NCI-H2171 treated with DMSO at 0.1 percent for 48 hours (cell line): ENCODE results near the gene ICE1.
"Not testable (repeated sequence)": the region's sequence is repeated elsewhere in the genome, so short reads cannot be mapped to it uniquely, and the experiment has no call there.

Experiments
- DNase-seq: peaks from one replicate; lab custom pipeline; 2025; lab: John Stamatoyannopoulos, UW

Gene ICE1

GRCh38 chr5:5404381-5404780 lies 18.1 kb upstream of the ICE1 start:
- DNase-seq, result no peak

- DNase-seq, result no peak
These were observed 17.0 kb upstream of the ICE1 start for GRCh38 chr5:5405441-5405840.

- no peak for DNase-seq
These were observed 14.6 kb upstream of the ICE1 start for GRCh38 chr5:5407924-5408323.

GRCh38 chr5:5409151-5409810 lies 13.2 kb upstream of the ICE1 start:
- no peak for DNase-seq

GRCh38 chr5:5413856-5414255 lies 8.6 kb upstream of the ICE1 start:
- DNase-seq, result not testable (repeated sequence)

- no peak for DNase-seq
These were observed 7.5 kb upstream of the ICE1 start for GRCh38 chr5:5414999-5415398.

GRCh38 chr5:5416733-5417132 lies 5.7 kb upstream of the ICE1 start:
- DNase-seq, result no peak

- no peak for DNase-seq
These were observed 4.5 kb upstream of the ICE1 start for GRCh38 chr5:5418006-5418405.

- DNase-seq, result peak; percentile 97
These were observed 3.7 kb upstream of the ICE1 start for GRCh38 chr5:5418764-5419163.

- peak; percentile 78 for DNase-seq
These were observed 2.9 kb upstream of the ICE1 start for GRCh38 chr5:5419291-5420210.

GRCh38 chr5:5420251-5420650 lies 2.2 kb upstream of the ICE1 start:
- DNase-seq, result no peak

GRCh38 chr5:5421149-5421960 lies 1.1 kb upstream of the ICE1 start:
- peak; percentile 29 for DNase-seq

- no peak for DNase-seq
These were observed 490 bp downstream of the ICE1 start for GRCh38 chr5:5422819-5423515.

- DNase-seq, result no peak
These were observed 1.1 kb downstream of the ICE1 start for GRCh38 chr5:5423586-5423985.

GRCh38 chr5:5424736-5425135 lies 2.3 kb downstream of the ICE1 start:
- DNase-seq, result no peak

- DNase-seq, result no peak
These were observed 7.7 kb downstream of the ICE1 start for GRCh38 chr5:5430136-5430535.

GRCh38 chr5:5432020-5432707 lies 9.7 kb downstream of the ICE1 start:
- no peak for DNase-seq

- DNase-seq, result no peak
These were observed 13.8 kb downstream of the ICE1 start for GRCh38 chr5:5436203-5436760.

- DNase-seq, result no peak
These were observed 15.0 kb downstream of the ICE1 start for GRCh38 chr5:5437227-5438172.

- no peak for DNase-seq
These were observed 29.4 kb downstream of the ICE1 start for GRCh38 chr5:5451863-5452262.
